T1000 (cell line): ENCODE results near the gene ITGAL.

Source experiments
- DNase-seq: peaks from one replicate; lab custom pipeline; 2025; ENCODE audit warnings: mixed read lengths; lab: John Stamatoyannopoulos, UW

ITGAL gene

DNA sequence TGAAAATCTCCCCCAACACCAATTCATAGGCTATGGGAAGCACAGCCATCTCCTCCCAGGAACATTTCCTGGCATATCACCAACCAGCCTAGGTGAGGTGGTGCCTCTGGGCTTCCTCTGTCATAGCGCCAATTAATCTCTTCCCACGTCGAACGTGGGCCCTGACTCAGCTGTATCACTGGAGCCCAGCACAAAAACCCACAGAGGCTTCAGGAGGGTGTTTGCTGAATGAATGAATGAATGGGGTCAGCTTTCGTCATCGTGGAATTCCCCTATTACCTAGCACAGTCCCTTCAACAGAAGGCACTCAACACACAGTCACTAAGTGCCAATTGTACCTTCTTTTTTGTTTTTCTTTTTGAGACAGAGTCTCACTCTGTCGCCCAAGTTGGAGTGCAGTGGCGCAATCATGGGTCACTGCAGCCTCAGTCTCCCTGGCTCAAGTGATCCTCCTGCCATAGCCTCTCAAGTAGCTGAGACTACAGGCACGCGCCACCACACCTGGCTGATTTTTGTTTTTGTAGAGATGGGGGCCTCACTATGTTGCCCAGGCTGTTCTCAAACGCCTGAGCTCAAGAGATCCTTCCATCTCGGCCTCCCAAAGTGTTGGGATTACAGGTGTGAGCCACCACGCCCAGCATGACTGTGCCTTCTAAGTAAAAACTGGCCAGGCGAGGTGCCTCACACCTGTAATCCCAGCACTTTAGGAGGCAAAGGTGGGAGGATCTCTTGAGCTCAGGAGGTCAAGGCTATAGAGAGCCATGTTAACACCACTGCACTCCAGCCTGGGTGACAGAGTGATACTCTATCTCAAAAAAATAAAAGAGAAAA is 94.8 kb downstream of the ITGAL start:
- DNase-seq = no peak

DNA sequence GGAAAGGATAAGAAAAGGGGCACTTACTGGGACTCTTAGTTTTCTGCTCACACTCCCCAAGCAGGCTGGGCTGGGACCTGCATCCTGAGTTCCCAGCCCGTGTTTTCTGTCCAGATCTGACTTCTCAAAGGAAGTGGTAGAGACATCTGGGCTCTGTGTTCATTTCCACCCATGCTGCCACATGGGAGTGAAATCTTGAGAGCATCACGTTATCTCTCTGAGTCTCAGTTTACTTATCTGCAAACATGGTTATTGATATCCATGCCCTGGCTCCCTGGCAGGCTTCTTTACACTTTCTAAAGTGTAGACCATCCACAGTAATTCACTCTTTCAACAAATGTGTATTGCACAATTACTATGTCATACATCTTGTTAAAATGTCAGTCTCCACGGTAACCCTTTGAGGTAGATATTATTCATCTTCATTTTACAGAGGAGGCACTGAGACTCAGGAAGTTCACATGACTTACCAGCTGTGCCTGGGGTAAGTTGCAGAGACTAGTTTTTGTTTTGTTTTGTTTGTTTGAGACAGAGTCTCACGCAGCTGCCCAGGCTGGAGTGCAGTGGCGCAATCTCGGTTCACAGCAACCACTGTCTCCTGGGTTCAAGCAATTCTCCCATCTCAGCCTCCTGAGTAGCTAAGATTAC is 95.6 kb downstream of the ITGAL start:
- DNase-seq = no peak

DNA sequence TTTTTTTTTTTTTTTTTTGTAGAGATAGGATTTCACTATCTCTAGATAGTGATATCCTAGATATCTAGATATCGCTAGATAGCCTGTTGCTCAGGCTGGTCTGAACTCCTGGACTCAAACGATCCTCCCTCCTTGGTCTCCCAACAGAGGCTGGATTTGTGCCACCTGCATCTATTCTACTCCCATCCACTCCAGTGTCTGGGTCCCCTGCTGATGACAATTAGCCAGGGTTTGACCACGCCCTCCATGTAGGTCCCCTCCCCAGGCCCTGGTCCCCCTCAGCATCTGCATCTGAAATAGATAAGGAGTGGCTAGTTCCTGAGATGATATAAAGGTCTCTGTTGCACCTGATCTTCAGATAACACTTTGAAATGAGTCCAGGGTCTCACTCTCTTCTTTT is 96.7 kb downstream of the ITGAL start:
- DNase-seq = no peak

DNA sequence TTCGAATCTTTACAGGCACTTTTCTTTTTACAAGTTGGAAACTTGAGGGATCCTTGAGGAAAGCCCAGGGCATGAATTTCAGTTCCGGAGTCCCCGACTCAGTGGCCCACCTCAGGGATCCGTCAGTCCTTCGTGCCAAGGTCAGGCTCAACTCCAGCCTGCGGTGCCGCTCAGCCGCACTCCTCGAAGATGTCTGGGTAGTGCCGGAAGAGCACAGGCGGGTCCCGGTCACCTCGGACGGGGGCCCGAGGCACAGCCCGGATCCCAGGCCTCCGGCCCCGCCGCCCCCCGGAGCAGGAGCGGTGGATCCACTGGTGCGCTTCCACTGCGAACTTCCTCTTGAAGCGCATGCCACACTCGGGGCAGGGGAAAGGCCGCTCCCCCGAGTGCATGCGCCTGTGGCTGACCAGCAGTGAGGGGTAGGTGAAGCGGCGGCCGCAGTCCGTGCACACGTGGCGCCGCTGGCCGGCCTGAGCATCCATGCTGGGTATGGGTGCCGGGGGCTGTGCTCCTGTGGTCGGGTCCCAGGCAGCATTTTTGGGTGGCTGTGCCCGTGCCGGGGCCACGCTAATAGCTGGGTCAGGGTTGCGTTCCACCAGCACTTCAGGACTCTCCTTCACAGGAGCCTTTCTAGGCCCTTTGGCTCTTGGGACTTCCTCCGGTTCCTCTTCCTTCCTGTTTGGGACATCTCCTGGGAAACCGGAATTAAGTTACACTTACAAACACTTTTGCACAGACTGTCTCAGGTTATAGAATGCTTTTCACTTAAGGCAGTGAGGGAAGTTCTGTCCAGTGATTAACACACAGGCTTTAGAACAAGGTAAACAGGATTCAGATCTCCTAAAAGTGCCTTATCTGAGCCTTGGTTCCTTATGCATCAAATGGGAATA is 97.4 kb downstream of the ITGAL start:
- no peak for DNase-seq

DNA sequence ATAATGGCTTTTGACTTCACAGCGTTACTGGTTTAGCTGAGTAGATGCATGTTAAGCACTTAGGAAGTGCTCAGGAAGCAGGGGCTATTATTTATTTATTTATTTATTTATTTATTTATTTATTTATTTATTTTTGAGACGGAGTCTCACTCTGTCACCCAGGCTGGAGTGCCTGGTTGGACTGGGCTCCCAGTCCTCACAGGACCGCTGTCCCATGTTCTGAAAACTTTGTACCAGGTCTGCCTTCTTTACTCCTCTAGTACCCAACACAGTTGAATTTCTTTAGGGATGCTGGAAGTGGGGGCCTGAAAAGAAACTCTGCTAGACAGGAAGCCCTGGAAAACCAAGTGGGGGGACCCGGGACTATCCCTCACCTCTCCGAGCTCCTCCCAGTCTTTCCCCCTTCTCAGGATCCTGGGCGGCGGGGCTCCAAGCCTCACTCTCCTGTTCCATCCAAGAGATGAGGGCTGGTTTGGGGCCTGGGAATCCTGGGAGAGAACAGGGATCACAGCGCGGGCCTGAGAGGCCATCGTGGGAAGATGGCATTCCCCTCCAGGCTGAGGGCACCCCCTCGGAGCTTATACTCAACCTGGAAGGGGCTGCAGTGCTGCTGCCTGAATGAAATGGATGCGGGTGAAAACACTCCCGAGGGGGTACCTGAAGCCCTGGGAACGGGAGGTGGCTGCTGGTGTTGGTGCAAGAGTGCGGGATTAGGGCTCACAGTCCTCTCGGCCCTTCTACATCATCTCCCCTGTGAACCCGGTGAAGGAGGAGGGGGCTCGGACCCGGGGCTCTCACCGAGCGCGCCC is 98.3 kb downstream of the ITGAL start:
- no peak for DNase-seq

DNA sequence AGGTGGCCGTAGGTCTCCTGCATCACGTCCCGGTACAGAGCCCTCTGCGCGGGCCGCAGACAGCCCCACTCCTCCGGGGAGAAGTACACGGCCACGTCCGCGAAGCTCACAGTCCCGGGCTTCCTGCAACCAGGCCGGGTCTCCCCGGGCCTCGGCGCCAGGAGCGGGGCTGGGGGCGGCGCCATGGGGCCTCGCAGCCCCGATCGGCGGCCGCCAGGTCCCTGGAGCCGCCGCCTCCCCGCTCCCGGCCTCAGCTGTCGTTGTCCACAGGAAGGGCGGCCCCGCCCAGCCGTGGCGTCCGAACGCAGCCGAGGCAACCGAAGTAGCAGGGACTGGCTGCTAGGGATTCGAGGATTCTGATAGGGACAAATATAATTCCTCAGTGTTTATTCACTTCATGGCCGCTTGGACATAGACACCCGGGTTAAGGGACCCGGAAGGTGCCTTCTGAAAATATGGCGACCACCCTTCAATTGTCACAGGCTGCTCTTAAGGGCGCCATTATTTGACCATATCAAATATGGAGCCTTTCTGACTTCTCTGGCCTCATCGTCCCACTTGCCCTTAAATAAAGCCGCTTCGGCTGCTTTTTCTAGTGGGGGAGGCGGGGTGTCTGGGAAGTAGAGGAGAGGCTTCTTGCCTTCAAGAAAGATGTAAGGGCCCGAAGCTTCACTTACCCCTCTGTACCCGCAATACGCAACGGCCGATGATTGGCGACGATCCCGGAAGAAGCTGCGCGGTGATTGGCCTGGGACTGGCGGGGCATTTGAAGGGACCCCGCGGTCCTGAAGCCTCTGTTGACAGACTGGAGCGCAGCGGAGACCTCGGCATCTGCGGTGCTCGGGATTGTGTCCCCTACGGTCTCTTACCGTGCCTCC is 99.1 kb downstream of the ITGAL start, which contains the start of gene ZNF688:
ZNF688 (minus strand) TSS at position 270 of the 878 bp plus-strand sequence; CDS start at position 185, 85 bp downstream.
- DNase-seq = peak; percentile 82
